H1 (cell line): ENCODE results near the gene AP3D1. TPM values are rescaled to one million over a fixed set of nuclear protein-coding genes. Genes with fewer than 3 reads are reported as not detected.
"Not testable (repeated sequence)": the region's sequence is repeated elsewhere in the genome, so short reads cannot be mapped to it uniquely, and the experiment has no call there.

ENCODE experiments used
- CTCF ChIA-PET: fragments of 300-600 bp; sonication (Branson Sonifier 250); formaldehyde crosslinking; loops from one replicate; lab custom pipeline; 2021; ENCODE audit not compliant: partially characterized antibody; lab: Charles Lee
- POLR2A ChIA-PET: fragments of 300-600 bp; sonication (Branson Sonifier 250); formaldehyde crosslinking; loops from one replicate; lab custom pipeline; 2021; ENCODE audit warnings: inconsistent platforms; ENCODE audit not compliant: partially characterized antibody; lab: Charles Lee
- DNase-seq, 2 experiments: peaks; one replicate each; pipeline versions ENCODE4 v3.0.0 to v3.0.0-alpha.2; 2010 to 2022; ENCODE audit warnings: low spot score in 2 of 2, low read depth in 1 of 2, mixed read lengths in 1 of 2
- FAIRE-seq: peaks from 2 replicates; lab custom pipeline; 2011; peaks lifted over from hg19 to GRCh38; lab: Jason Lieb, UNC
- H2AFZ ChIP-seq: 2 replicates; pipeline ENCODE4 v1.8.1; 2012; ENCODE audit warnings: low read length, inconsistent platforms
- H2AK5ac ChIP-seq: 2 replicates; pipeline ENCODE4 v1.6.1; 2013; ENCODE audit warnings: low read depth, low read length
- H2BK120ac ChIP-seq: replicated peaks from 2 replicates; pipeline ENCODE3; 2013; ENCODE audit warnings: low read depth, low read length, inconsistent platforms
- H2BK12ac ChIP-seq: 2 replicates; pipeline ENCODE4 v1.6.1; 2013; ENCODE audit warnings: low read depth, low read length
- H2BK15ac ChIP-seq: 2 replicates; pipeline ENCODE4 v1.6.1; 2013; ENCODE audit warnings: low read length
- H2BK20ac ChIP-seq: 2 replicates; pipeline ENCODE4 v1.6.1; 2013; ENCODE audit warnings: low read length
- H2BK5ac ChIP-seq: 2 replicates; pipeline ENCODE4 v1.6.1; 2013; ENCODE audit warnings: low read depth, low read length
- H3K14ac ChIP-seq: 2 replicates; pipeline ENCODE4 v1.6.1; 2013; ENCODE audit warnings: inconsistent platforms; ENCODE audit not compliant: insufficient read length
- H3K18ac ChIP-seq: 2 replicates; pipeline ENCODE4 v1.6.1; 2013; ENCODE audit warnings: low read length; ENCODE audit errors: extremely low read depth
- H3K23ac ChIP-seq: 2 replicates; pipeline ENCODE4 v1.6.1; 2013; ENCODE audit warnings: inconsistent platforms; ENCODE audit not compliant: insufficient read length
- H3K23me2 ChIP-seq: 2 replicates; pipeline ENCODE4 v1.6.1; 2013; ENCODE audit warnings: low read depth, low read length
- H3K27ac ChIP-seq: 2 replicates; pipeline ENCODE4 v1.6.1; 2011; ENCODE audit warnings: low read depth, low read length, inconsistent platforms
- H3K27me3 ChIP-seq, 4 experiments: replicated peaks in 1 of 4; 1 replicate in 1 of 4; 2 replicates in 3 of 4; pipeline versions ENCODE4 v1.6.1 to v1.8.1; 2011 to 2013; ENCODE audit warnings: low read length in 3 of 4, mild to moderate bottlenecking in 3 of 4, inconsistent platforms in 2 of 4, mixed read lengths in 2 of 4, moderate library complexity in 1 of 4; ENCODE audit not compliant: control insufficient read depth in 3 of 4, insufficient read depth in 3 of 4; ENCODE audit errors: extremely low read depth in 1 of 4
- H3K36me3 ChIP-seq, 4 experiments: 2 replicates each; pipeline versions ENCODE4 v1.6.1 to v1.8.1; 2011 to 2013; ENCODE audit warnings: mild to moderate bottlenecking in 4 of 4, low read length in 3 of 4, moderate library complexity in 2 of 4, control low read depth in 1 of 4, inconsistent platforms in 1 of 4; ENCODE audit not compliant: insufficient read depth in 4 of 4, control insufficient read depth in 2 of 4
- H3K4ac ChIP-seq: replicated peaks from 2 replicates; pipeline ENCODE3; 2013; ENCODE audit warnings: low read length, low read depth, mixed read lengths, inconsistent platforms; ENCODE audit not compliant: insufficient read length
- H3K4me1 ChIP-seq, 4 experiments: replicated peaks in 1 of 4; 1 replicate in 1 of 4; 2 replicates in 3 of 4; pipeline versions ENCODE4 v1.6.1 to v1.8.1; 2011 to 2013; ENCODE audit warnings: low read length in 3 of 4, inconsistent platforms in 2 of 4, mixed read lengths in 1 of 4; ENCODE audit not compliant: insufficient read depth in 4 of 4, control insufficient read depth in 3 of 4
- H3K4me2 ChIP-seq, 2 experiments: 2 replicates each; pipeline versions ENCODE4 v1.6.1 to v1.8.1; 2011 to 2013; ENCODE audit warnings: low read depth in 2 of 2, low read length in 2 of 2, control low read depth in 1 of 2, inconsistent platforms in 1 of 2, mild to moderate bottlenecking in 1 of 2; ENCODE audit not compliant: insufficient read depth in 1 of 2
- H3K4me3 ChIP-seq, 4 experiments: fragments of 200-600, 300-600 bp in 1 of 4; sonication (generic), shearing (Covaris generic), sonication (Bioruptor Twin) in 1 of 4; 2 replicates each; pipeline versions ENCODE4 v1.5.1 to v1.8.1; 2011 to 2016; ENCODE audit warnings: low read length in 4 of 4, low read depth in 3 of 4, control low read depth in 2 of 4, inconsistent platforms in 2 of 4, mild to moderate bottlenecking in 2 of 4, mixed read lengths in 1 of 4, moderate library complexity in 1 of 4; ENCODE audit not compliant: insufficient read depth in 2 of 4; ENCODE audit errors: extremely low read depth in 1 of 4
- H3K56ac ChIP-seq: replicated peaks from 2 replicates; pipeline ENCODE3; 2013; ENCODE audit warnings: low read depth, mild to moderate bottlenecking, mixed read lengths, low read length, inconsistent platforms; ENCODE audit not compliant: insufficient read length
- H3K79me1 ChIP-seq: 2 replicates; pipeline ENCODE4 v1.6.1; 2013; ENCODE audit warnings: low read depth, low read length, control low read depth
- H3K79me2 ChIP-seq, 2 experiments: 2 replicates each; pipeline versions ENCODE4 v1.6.1 to v1.8.1; 2012 to 2013; ENCODE audit warnings: low read length in 2 of 2, mild to moderate bottlenecking in 2 of 2, inconsistent platforms in 1 of 2; ENCODE audit not compliant: insufficient read depth in 2 of 2, control insufficient read depth in 1 of 2
- H3K9ac ChIP-seq, 4 experiments: replicated peaks in 1 of 4; 1 replicate in 1 of 4; 2 replicates in 3 of 4; pipeline versions ENCODE4 v1.6.1 to v1.8.1; 2011 to 2013; ENCODE audit warnings: low read depth in 3 of 4, low read length in 3 of 4, control low read depth in 2 of 4, mild to moderate bottlenecking in 2 of 4, moderate library complexity in 2 of 4, inconsistent platforms in 1 of 4; ENCODE audit errors: extremely low read depth in 1 of 4
- H3K9me3 ChIP-seq, 2 experiments: 2 replicates each; pipeline versions ENCODE4 v1.6.1 to v1.8.1; 2012 to 2013; ENCODE audit warnings: mild to moderate bottlenecking in 2 of 2, moderate library complexity in 2 of 2, control low read depth in 1 of 2, inconsistent platforms in 1 of 2, low read depth in 1 of 2, low read length in 1 of 2, mixed read lengths in 1 of 2; ENCODE audit not compliant: insufficient read depth in 2 of 2
- H4K20me1 ChIP-seq, 2 experiments: replicated peaks in 1 of 2; 2 replicates each; pipeline versions ENCODE3 to v1.8.1; 2011 to 2013; ENCODE audit warnings: inconsistent platforms in 2 of 2, low read length in 2 of 2, mild to moderate bottlenecking in 1 of 2; ENCODE audit not compliant: insufficient read depth in 2 of 2, control insufficient read depth in 1 of 2
- H4K5ac ChIP-seq: 2 replicates; pipeline ENCODE4 v1.6.1; 2013; ENCODE audit warnings: low read length, low read depth, mixed read lengths, inconsistent platforms; ENCODE audit not compliant: insufficient read length
- H4K8ac ChIP-seq: 2 replicates; pipeline ENCODE4 v1.8.0; 2013; ENCODE audit warnings: mild to moderate bottlenecking, moderate library complexity, low read length, inconsistent platforms; ENCODE audit not compliant: insufficient read depth; ENCODE audit errors: extremely low read depth
- H4K91ac ChIP-seq: replicated peaks from 2 replicates; pipeline ENCODE3; 2013; ENCODE audit warnings: low read length, mixed read lengths, inconsistent platforms; ENCODE audit not compliant: insufficient read length
- NANOG ChIP-seq: IDR thresholded peaks from 2 replicates; pipeline ENCODE4 v1.6.1; 2011; ENCODE audit warnings: low read length, low read depth, mild to moderate bottlenecking, inconsistent platforms; ENCODE audit not compliant: insufficient read depth, poor library complexity, severe bottlenecking
- SRF ChIP-seq: IDR thresholded peaks from 2 replicates; pipeline ENCODE4 v1.6.1; 2011; ENCODE audit warnings: mild to moderate bottlenecking, low read depth, low read length, moderate library complexity
- WGBS, 2 experiments: shearing (Covaris generic) in 1 of 2; methylation state at CpG; one replicate each; pipeline versions ENCODE4 v1.1.6 to v1.1.7; 2013 to 2015; ENCODE audit warnings: low lambda C conversion rate in 2 of 2, mixed read lengths in 2 of 2, inconsistent platforms in 1 of 2, low coverage in 1 of 2, missing lambda C conversion rate in 1 of 2; ENCODE audit not compliant: insufficient replicate concordance in 2 of 2, insufficient coverage in 1 of 2, insufficient read length in 1 of 2; ENCODE audit errors: extremely low coverage in 1 of 2, missing lambda C conversion rate in 1 of 2; 5-methylcytosine and 5-hydroxymethylcytosine counted together
- polyA plus RNA-seq, 7 experiments: library from polyadenylated mRNA; depleted of rRNA in 3 of 7; stranded (reverse) in 5 of 7; unstranded in 2 of 7; fragments of >200 nt in 5 of 7; fragments of 200-250 nt in 2 of 7; gene quantifications; 1 replicate in 5 of 7; 2 replicates in 1 of 7; 4 replicates in 1 of 7; pipeline versions ENCODE4 v1.2.1 to v1.2.3, GENCODE V29; 2011 to 2013; ENCODE audit warnings: missing spikeins in 2 of 7, mixed read lengths in 2 of 7
- total RNA-seq: library from RNA; stranded (reverse); fragmentation: NEBNext Ultra II Directional; extraction: Animal tissue kit (Norgen Biotek cat#: 25700); gene quantifications from 2 replicates; pipeline ENCODE4 v1.2.1, GENCODE V29; 2021

Gene AP3D1
- total and polyA plus RNA-seq, 2 of the 8 experiments (the other 6 are each of a cell fraction or from before 2014, with no cell fraction given) = 161 to 174 TPM

- TF ChIP-seq SRF (no peak), NANOG (no peak)
These were observed 63.7 kb downstream of the AP3D1 start (continued) for GRCh38 chr19:2087621-2088100.

DNA sequence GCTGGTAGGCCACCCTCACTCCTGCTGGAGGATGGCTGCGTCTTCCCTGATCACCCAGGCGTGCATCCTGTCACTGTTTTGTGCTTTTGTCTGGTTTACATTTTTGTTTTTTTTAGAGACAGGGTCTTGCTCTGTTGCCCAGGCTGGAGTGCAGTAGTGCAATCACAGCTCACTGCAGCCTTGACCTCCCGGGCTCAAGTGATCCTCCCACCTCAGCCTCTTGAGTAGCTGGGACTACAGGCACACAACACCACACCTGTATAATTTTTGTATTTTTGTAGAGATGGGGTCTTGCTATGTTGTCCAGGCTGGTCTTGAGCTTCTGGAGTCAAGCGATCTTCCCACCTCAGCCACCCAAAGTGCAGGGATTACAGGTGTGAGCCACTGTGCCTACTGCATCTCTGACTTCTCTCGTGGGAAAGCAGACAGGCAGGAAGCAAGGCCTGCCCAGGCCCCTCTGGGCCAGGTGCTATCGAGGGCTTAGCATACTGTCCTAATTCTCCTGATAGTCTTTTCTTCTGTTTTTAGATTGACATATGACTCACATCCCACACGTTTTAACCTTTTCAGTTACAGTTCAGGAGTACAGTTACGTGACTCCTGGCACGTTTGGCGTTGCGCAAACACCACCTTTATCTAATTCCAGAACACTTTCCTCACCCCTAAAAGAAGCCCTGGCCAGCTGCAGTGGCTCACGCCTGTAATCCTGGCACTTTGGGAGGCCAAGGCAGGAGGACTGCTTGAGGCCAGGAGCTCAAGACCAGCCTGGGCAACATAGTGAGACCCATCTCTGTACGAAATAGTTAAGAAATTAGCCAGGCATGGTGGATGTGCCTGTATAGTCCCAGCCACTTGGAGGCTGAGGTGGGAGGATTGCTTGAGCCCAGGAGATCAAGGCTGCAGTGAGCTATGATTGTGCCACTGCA lies 64.4 kb downstream of the AP3D1 start:
- DNase-seq, H4K20me1 ChIP-seq: not testable (repeated sequence)

More for the DNA sequence above, 64.4 kb downstream of the AP3D1 start:
- not testable (repeated sequence) for H2BK120ac ChIP-seq, H3K9me3 ChIP-seq, H3K79me2 ChIP-seq, H3K23me2 ChIP-seq, H2AFZ ChIP-seq, H3K23ac ChIP-seq, H3K27ac ChIP-seq, H2AK5ac ChIP-seq, H2BK20ac ChIP-seq, H3K27me3 ChIP-seq, H3K4me2 ChIP-seq, H3K4me3 ChIP-seq, FAIRE-seq, H4K5ac ChIP-seq, H3K56ac ChIP-seq, H2BK12ac ChIP-seq, H3K9ac ChIP-seq, H3K14ac ChIP-seq, H4K8ac ChIP-seq, H3K36me3 ChIP-seq, H2BK5ac ChIP-seq, H3K4me1 ChIP-seq, H3K4ac ChIP-seq, H4K91ac ChIP-seq, H2BK15ac ChIP-seq, H3K18ac ChIP-seq, H3K79me1 ChIP-seq
- ChIA-PET POLR2A (interaction anchor here (2.6 kb wide), 1 partner anchor 35 kb away, joined by 14 read pairs; no protein-coding TSS in a partner anchor), CTCF (interaction anchor here (0.6 to 1.7 kb wide), 5 partner anchors 9 to 92 kb away, joined by 3 to 5 read pairs (median 4); no protein-coding TSS in a partner anchor)
- WGBS, 2 experiments = 94% methylated on average over 13 of the region's 13 CpGs; no CpG with 5 or more reads in 1 of the 2 experiments
